Amygdala (tissue), 56 donors: ENCODE results near the gene SSNA1.
A peak's percentile ranks its signal among the peaks of the same experiment; 100 is the strongest.

Source experiments
- DNase-seq, 56 donors: peaks; one replicate each; lab custom pipeline; 2025; lab: John Stamatoyannopoulos, UW

Gene SSNA1

GRCh38 chr9:137216188-137216965, 27.9 kb downstream of the SSNA1 start:
- DNase-seq, result no peak

GRCh38 chr9:137217276-137218211, 29.1 kb downstream of the SSNA1 start:
- peak in 3 of 56 donors; percentile 16 to 27 (median 19) for DNase-seq

- DNase-seq, result no peak
Observed at GRCh38 chr9:137218212-137218753, 29.8 kb downstream of the SSNA1 start.

- DNase-seq, result no peak
Observed at GRCh38 chr9:137218754-137219271, 30.3 kb downstream of the SSNA1 start.

GRCh38 chr9:137219757-137220316, 31.4 kb downstream of the SSNA1 start:
- DNase-seq, result no peak

- no peak for DNase-seq
Observed at GRCh38 chr9:137220317-137221094, 32.0 kb downstream of the SSNA1 start.

GRCh38 chr9:137221095-137221505, 32.6 kb downstream of the SSNA1 start:
- no peak for DNase-seq

- no peak for DNase-seq
Observed at GRCh38 chr9:137221506-137222111, 33.1 kb downstream of the SSNA1 start.

- peak in 8 of 56 donors; percentile 24 to 62 (median 46) for DNase-seq
Observed at GRCh38 chr9:137222190-137223077, 34.0 kb downstream of the SSNA1 start, which contains the start of gene RNF208. RNF208 (minus strand) TSS chr9:137222240; CDS start chr9:137221212, 1,028 bp downstream.

GRCh38 chr9:137223078-137223970, 34.8 kb downstream of the SSNA1 start:
- DNase-seq, result peak; percentile 76 to 100 (median 96)

- no peak for DNase-seq
Observed at GRCh38 chr9:137224830-137225694, 36.6 kb downstream of the SSNA1 start, which contains the start of gene CYSRT1. CYSRT1 (plus strand) TSS chr9:137225174; CDS start chr9:137225622, 448 bp downstream.

GRCh38 chr9:137225699-137226331, 37.3 kb downstream of the SSNA1 start:
- DNase-seq, result no peak

- no peak for DNase-seq
Observed at GRCh38 chr9:137226338-137227053, 38.0 kb downstream of the SSNA1 start.

- peak in 43 of 56 donors; percentile 3 to 75 (median 43) for DNase-seq
Observed at GRCh38 chr9:137227054-137227852, 38.8 kb downstream of the SSNA1 start, which contains the start of gene RNF224. RNF224 (plus strand) TSS chr9:137227502; CDS start chr9:137228336, 834 bp downstream.
